ENCODE data around the gene CATSPERE. TPM values are rescaled to one million over a fixed set of nuclear protein-coding genes. Genes with fewer than 3 reads are reported as not detected.
"Not testable (repeated sequence)": the region's sequence is repeated elsewhere in the genome, so short reads cannot be mapped to it uniquely, and the experiment has no call there.

The CATSPERE gene
- total RNA-seq, 1 experiment from 2014 or later = not detected

- in situ Hi-C loops (cut with HindIII; ENCODE audit: low pct_unique_long_range_greater_than_20kb, low sequenced_read_pairs) = no loop called here
These were observed 212.0 kb downstream of the CATSPERE start for GRCh38 chr1:244672946-244673682.

GRCh38 chr1:244674446-244674845 is 213.4 kb downstream of the CATSPERE start:
- in situ Hi-C loops (cut with HindIII; ENCODE audit: low pct_unique_long_range_greater_than_20kb, low sequenced_read_pairs) = no loop called here

More at GRCh38 chr1:244672946-244673682, 212.0 kb downstream of the CATSPERE start:
- DNase-seq (ENCODE audit: low read depth) = no peak

DNA sequence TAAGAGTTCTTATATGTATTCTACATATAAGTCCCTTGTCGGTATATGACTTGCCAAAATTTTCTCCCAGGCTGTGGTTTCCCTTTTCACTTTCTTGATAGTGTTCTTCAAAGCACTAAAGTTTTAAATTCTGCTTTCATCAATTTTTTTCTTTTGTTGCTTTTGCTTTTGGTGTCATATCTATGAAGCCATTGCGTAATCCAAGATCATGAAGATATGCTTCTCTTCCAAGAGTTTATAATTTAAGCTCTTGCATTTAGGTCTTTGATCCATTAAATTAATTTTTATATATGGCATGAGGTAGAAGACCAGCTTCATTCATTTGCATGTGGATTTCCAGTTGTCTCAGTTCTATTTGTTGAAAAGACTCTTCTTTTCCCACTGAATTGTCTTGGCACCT is 214.1 kb downstream of the CATSPERE start:
- in situ Hi-C loops (cut with HindIII; ENCODE audit: low pct_unique_long_range_greater_than_20kb, low sequenced_read_pairs) = no loop called here
- DNase-seq (ENCODE audit: low read depth) = no peak

More at GRCh38 chr1:244674446-244674845, 213.4 kb downstream of the CATSPERE start:
- DNase-seq (ENCODE audit: low read depth) = no peak

GRCh38 chr1:244678697-244679096 is 217.6 kb downstream of the CATSPERE start:
- DNase-seq (ENCODE audit: low read depth) = no peak
- in situ Hi-C loops (cut with HindIII; ENCODE audit: low pct_unique_long_range_greater_than_20kb, low sequenced_read_pairs) = no loop called here

DNA sequence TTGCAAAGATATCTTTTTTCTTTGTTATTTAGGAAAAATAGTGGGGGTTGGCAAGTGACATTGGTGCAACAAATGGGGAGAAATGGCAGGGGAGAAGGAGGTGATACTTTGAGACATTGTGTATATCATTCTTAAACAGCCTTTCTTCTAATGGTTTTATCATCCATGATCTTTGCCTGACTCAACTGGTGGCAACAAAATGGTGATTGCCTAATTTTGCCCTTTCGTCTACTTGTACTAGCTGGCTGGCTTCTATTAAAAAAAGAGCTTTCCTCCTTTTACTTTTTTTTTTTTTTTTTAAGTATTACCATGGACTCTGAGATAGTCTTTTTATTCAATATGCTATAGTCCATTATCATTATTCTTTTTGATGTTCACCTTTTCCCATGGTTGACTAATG is 219.6 kb downstream of the CATSPERE start:
- DNase-seq (ENCODE audit: low read depth) = no peak
- in situ Hi-C loops (cut with HindIII; ENCODE audit: low pct_unique_long_range_greater_than_20kb, low sequenced_read_pairs) = no loop called here

- DNase-seq (ENCODE audit: low read depth); in situ Hi-C loops (cut with HindIII; ENCODE audit: low pct_unique_long_range_greater_than_20kb, low sequenced_read_pairs): not testable (repeated sequence)
These were observed 221.0 kb downstream of the CATSPERE start for GRCh38 chr1:244682087-244682486.

Other genes starting within 250 kb of the CATSPERE start
- 69.8 and 71.4 TPM in 2 replicates for gene ADSS2, start 9.4 kb upstream of the CATSPERE start, total RNA-seq (2014; rRNA removed; shearing (Covaris generic); ENCODE audit: low replicate concordance)
- gene DESI2, start 191.9 kb downstream of the CATSPERE start, total RNA-seq (2014; rRNA removed; shearing (Covaris generic); ENCODE audit: low replicate concordance) = 43.2 and 55.6 TPM in 2 replicates